ENCODE results near the gene GADD45B.
"Not testable (repeated sequence)": the region's sequence is repeated elsewhere in the genome, so short reads cannot be mapped to it uniquely, and the experiment has no call there.

- not testable (repeated sequence) for TF ChIP-seq CTCF (conservative IDR thresholded peaks at IDR 0.05; ENCODE audit: low read depth, low read length); RCOR1 (IDR thresholded peaks at IDR 0.05; ENCODE audit: insufficient replicate concordance, low read length); POLR2A (IDR thresholded peaks at IDR 0.05; ENCODE audit: low read depth, low read length); BHLHE40 (IDR thresholded peaks at IDR 0.05; ENCODE audit: low read depth, low read length); RAD21 (IDR thresholded peaks at IDR 0.05; ENCODE audit: low read length); USF2 (IDR thresholded peaks at IDR 0.05; ENCODE audit: low read depth, low read length); CEBPB (IDR thresholded peaks at IDR 0.05; ENCODE audit: low read depth, low read length); FOS (IDR thresholded peaks at IDR 0.05; ENCODE audit: low read depth, low read length)
These were observed 6.1 kb upstream of the GADD45B start for GRCh38 chr19:2469915-2470200.

Data from IMR-90 (cell line).